DND-41 (cell line): Measurements from ENCODE around the gene TMEM184A.

ENCODE experiments used
- EZH2 ChIP-seq: IDR thresholded peaks from 3 replicates; pipeline ENCODE4 v1.6.1; 2012; ENCODE audit warnings: borderline replicate concordance, low read depth, mild to moderate bottlenecking, moderate library complexity, low read length, inconsistent platforms; ENCODE audit not compliant: severe bottlenecking
- TF ChIP-seq, protein P1 (sequence below): IDR thresholded peaks from 2 replicates; pipeline ENCODE4 v1.5.1; 2012; ENCODE audit warnings: borderline replicate concordance, low read length, moderate library complexity, mild to moderate bottlenecking; ENCODE audit not compliant: poor library complexity, severe bottlenecking; ENCODE audit errors: extremely low read depth

DNA sequence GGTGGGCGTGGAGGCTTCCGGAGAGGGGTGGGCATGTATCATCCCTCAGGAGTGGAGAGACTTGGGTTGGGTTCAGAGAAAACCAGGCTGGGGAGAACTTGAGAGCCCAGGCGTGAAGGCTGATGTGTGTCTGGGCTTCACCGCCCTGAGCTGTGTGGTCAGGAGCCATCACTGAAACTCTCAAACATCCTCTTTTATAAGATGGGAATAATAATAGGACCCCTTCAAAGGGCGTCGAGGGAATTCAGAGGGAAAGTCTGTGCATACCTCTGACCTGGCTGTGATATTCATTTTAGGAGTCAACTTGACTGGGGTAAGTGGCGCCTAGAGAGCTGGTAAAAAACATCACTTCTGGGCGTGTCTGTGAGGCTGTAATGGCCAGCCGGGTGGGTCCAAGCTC is 34.9 kb upstream of the TMEM184A start:
- TF ChIP-seq, protein P1, sequence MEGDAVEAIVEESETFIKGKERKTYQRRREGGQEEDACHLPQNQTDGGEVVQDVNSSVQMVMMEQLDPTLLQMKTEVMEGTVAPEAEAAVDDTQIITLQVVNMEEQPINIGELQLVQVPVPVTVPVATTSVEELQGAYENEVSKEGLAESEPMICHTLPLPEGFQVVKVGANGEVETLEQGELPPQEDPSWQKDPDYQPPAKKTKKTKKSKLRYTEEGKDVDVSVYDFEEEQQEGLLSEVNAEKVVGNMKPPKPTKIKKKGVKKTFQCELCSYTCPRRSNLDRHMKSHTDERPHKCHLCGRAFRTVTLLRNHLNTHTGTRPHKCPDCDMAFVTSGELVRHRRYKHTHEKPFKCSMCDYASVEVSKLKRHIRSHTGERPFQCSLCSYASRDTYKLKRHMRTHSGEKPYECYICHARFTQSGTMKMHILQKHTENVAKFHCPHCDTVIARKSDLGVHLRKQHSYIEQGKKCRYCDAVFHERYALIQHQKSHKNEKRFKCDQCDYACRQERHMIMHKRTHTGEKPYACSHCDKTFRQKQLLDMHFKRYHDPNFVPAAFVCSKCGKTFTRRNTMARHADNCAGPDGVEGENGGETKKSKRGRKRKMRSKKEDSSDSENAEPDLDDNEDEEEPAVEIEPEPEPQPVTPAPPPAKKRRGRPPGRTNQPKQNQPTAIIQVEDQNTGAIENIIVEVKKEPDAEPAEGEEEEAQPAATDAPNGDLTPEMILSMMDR = no peak
- no peak for TF ChIP-seq EZH2
